Activated CD4-positive, alpha-beta T cell treated with anti-CD3 and anti-CD28 coated beads for 48 hours (primary cell): Measurements from ENCODE around the gene CBLB.

Source experiments
- DNase-seq: peaks from one replicate; pipeline ENCODE4 v3.0.0-alpha.2; 2020

Gene CBLB

GRCh38 chr3:105611304-105612192, 257.3 kb downstream of the CBLB start:
- DNase-seq, result no peak

DNA sequence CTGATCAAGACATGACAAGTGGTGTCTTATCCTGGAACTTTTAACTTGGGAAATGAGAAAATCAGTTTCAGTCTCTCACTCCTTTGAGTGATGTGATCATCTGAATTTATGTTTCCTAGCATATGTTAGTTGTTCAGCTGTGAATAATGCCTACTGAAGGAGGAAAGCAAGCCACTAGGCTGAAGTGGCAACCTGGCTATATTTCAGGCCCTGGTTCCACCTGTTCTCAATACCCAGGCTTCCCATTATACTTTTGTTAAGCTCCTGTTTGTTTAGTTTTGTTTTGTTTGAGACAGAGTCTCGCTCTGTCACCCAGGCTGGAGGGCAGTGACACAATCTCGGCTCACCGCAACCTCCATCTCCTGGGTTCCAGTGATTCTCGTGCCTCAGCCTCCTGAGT, 258.3 kb downstream of the CBLB start:
- DNase-seq, result no peak

DNA sequence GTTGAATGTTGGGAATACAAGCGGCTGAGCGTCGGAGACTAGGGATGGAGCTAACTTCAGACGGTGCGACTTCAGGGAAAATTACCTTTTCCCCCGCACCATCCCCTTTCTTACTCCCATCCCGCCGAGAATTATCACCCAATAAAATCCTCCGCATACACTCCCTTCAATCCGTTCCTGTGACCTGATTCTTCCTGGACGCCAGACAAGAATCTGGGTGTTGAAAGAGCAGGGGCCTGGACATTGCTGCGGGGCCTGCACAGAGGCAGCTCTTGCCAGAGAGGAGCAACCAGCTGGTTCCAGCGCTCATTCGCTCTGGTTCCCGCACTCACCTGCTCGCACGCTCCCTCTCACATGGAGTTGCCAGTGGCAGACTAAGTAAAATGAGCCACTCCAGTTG, 260.2 kb downstream of the CBLB start:
- DNase-seq, result no peak

DNA sequence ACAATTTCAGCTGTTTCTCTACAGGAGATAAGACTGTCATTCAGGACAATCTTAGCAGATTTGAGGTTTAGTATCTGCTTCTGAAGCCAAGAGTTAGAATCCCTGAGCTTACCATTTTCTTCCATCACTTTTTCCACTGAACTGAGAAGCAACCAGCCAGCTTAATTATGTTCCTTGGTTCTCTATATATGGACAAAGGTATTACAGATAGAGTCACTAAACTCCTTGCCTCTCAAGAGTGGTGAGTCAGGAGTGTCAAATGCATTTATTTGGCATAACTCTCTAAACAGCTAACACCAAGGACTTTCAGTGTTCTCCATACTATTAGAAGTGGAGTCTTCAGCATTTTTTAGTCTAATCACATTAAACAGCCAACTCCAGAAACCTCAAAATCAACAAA, 262.8 kb downstream of the CBLB start:
- no peak for DNase-seq
